ENCODE measurements around the gene ASTN2.

The ASTN2 gene

GRCh38 chr9:116819116-116819515 is 595.7 kb downstream of the ASTN2 start:
- Histone ChIP-seq H3K4me1 (ENCODE audit: control insufficient read depth, low read length) (no peaks in the 10 kb centered on the region), H3K36me3 (ENCODE audit: control insufficient read depth, low read length) (no peaks in the 10 kb centered on the region), H3K27ac (ENCODE audit: low read depth, low read length) (no peak overlapping the region), H3K27me3 (ENCODE audit: control insufficient read depth, low read length) (no peaks in the 10 kb centered on the region), H3F3A (ENCODE audit: control insufficient read depth, insufficient read depth) (no peaks in the 10 kb centered on the region), H3K79me2 (ENCODE audit: control insufficient read depth, low read length) (no peaks in the 10 kb centered on the region), H3K4me2 (ENCODE audit: low read length) (no peak overlapping the region), H3K4me3 (ENCODE audit: low read length) (no peak overlapping the region), H3K9me2 (replicated peaks; ENCODE audit: control insufficient read depth, low read length) (no peaks in the 10 kb centered on the region), H4K20me1 (ENCODE audit: control insufficient read depth, insufficient read depth, low read depth, low read length) (no peaks in the 10 kb centered on the region), H3K9me3 (ENCODE audit: control insufficient read depth, insufficient read depth, low read length) (no peaks in the 10 kb centered on the region)
- TF ChIP-seq EZH2phosphoT487 (IDR thresholded peaks at IDR 0.05; ENCODE audit: borderline replicate concordance, low read length) (no peak), CTCF (IDR thresholded peaks at IDR 0.05; ENCODE audit: low read depth, low read length, poor library complexity, severe bottlenecking) (no peak)

DNA sequence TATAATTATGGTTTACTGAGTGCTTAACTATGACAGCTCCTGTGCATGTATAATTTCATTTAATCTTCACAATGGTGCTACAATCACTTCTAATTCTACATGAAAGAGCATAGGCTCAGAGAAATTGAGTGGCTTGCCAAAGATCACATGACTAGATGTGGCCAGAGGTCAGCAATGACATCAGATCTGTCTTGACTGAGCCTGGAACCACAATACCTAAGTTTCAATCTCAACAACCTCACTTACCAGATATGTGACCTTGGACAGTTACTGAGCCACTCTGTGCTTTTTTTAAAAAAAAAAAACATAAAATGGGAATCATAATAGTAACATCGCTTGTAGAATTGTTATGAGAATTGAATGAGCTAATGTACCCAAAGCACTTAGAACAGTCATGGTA is 597.1 kb downstream of the ASTN2 start:
- Histone ChIP-seq H3K9me3 (ENCODE audit: control insufficient read depth, insufficient read depth, low read length) (no peaks in the 10 kb centered on the region), H3K4me3 (ENCODE audit: low read length) (no peak overlapping the region), H3K9me2 (replicated peaks; ENCODE audit: control insufficient read depth, low read length) (no peaks in the 10 kb centered on the region), H3K27me3 (ENCODE audit: control insufficient read depth, low read length) (no peaks in the 10 kb centered on the region), H3K4me1 (ENCODE audit: control insufficient read depth, low read length) (no peaks in the 10 kb centered on the region), H3K27ac (ENCODE audit: low read depth, low read length) (no peak overlapping the region), H3K4me2 (ENCODE audit: low read length) (no peak overlapping the region), H3K79me2 (ENCODE audit: control insufficient read depth, low read length) (no peaks in the 10 kb centered on the region), H3K36me3 (ENCODE audit: control insufficient read depth, low read length) (no peaks in the 10 kb centered on the region), H4K20me1 (ENCODE audit: control insufficient read depth, insufficient read depth, low read depth, low read length) (no peaks in the 10 kb centered on the region), H3F3A (ENCODE audit: control insufficient read depth, insufficient read depth) (no peaks in the 10 kb centered on the region)
- no peak for TF ChIP-seq EZH2phosphoT487 (IDR thresholded peaks at IDR 0.05; ENCODE audit: borderline replicate concordance, low read length)
- TF ChIP-seq CTCF (IDR thresholded peaks at IDR 0.05; ENCODE audit: low read depth, low read length, poor library complexity, severe bottlenecking): no peak

DNA sequence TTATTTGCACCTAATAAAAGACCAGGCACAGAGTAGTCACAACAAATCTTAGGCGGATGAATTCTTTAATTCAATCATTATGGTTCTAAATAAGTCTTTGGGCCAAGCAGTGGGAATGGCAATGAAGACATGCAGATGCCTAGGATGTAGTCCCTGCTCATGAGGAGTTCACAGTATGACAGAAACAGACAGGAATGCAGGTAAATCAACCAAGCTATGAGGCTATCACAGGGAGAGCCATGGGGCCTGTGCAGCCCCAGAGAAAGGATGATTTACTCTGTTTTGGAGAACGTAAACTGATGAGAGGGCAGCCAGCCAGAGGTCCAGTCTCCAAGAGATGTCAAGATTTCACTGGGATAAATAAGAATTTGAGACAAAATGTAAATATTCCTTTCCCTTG is 598.4 kb downstream of the ASTN2 start:
- TF ChIP-seq CTCF (IDR thresholded peaks at IDR 0.05; ENCODE audit: low read depth, low read length, poor library complexity, severe bottlenecking) (no peak), EZH2phosphoT487 (IDR thresholded peaks at IDR 0.05; ENCODE audit: borderline replicate concordance, low read length) (no peak)

GRCh38 chr9:116815835-116816234 is 599.0 kb downstream of the ASTN2 start:
- Histone ChIP-seq H3K27ac (ENCODE audit: low read depth, low read length) (no peak overlapping the region), H3F3A (ENCODE audit: control insufficient read depth, insufficient read depth) (no peaks in the 10 kb centered on the region), H3K79me2 (ENCODE audit: control insufficient read depth, low read length) (no peaks in the 10 kb centered on the region), H3K27me3 (ENCODE audit: control insufficient read depth, low read length) (no peaks in the 10 kb centered on the region), H3K36me3 (ENCODE audit: control insufficient read depth, low read length) (no peaks in the 10 kb centered on the region), H3K4me1 (ENCODE audit: control insufficient read depth, low read length) (no peaks in the 10 kb centered on the region), H4K20me1 (ENCODE audit: control insufficient read depth, insufficient read depth, low read depth, low read length) (no peaks in the 10 kb centered on the region), H3K9me3 (ENCODE audit: control insufficient read depth, insufficient read depth, low read length) (no peaks in the 10 kb centered on the region), H3K4me2 (ENCODE audit: low read length) (no peak overlapping the region), H3K4me3 (ENCODE audit: low read length) (no peak overlapping the region), H3K9me2 (replicated peaks; ENCODE audit: control insufficient read depth, low read length) (no peaks in the 10 kb centered on the region)
- TF ChIP-seq CTCF (IDR thresholded peaks at IDR 0.05; ENCODE audit: low read depth, low read length, poor library complexity, severe bottlenecking): no peak
- TF ChIP-seq EZH2phosphoT487 (IDR thresholded peaks at IDR 0.05; ENCODE audit: borderline replicate concordance, low read length): no peak

More for the DNA sequence above, 598.4 kb downstream of the ASTN2 start:
- no peak overlapping the region for H3K27ac ChIP-seq (ENCODE audit: low read depth, low read length)
- H3K79me2 ChIP-seq (ENCODE audit: control insufficient read depth, low read length): no peaks in the 10 kb centered on the region
- H3K4me1 ChIP-seq (ENCODE audit: control insufficient read depth, low read length): no peaks in the 10 kb centered on the region
- no peaks in the 10 kb centered on the region for H3K36me3 ChIP-seq (ENCODE audit: control insufficient read depth, low read length)
- H3F3A ChIP-seq (ENCODE audit: control insufficient read depth, insufficient read depth): no peaks in the 10 kb centered on the region
- no peaks in the 10 kb centered on the region for H3K9me3 ChIP-seq (ENCODE audit: control insufficient read depth, insufficient read depth, low read length)
- no peaks in the 10 kb centered on the region for H3K9me2 ChIP-seq (replicated peaks; ENCODE audit: control insufficient read depth, low read length)
- no peak overlapping the region for H3K4me2 ChIP-seq (ENCODE audit: low read length)
- no peak overlapping the region for H3K4me3 ChIP-seq (ENCODE audit: low read length)
- no peaks in the 10 kb centered on the region for H3K27me3 ChIP-seq (ENCODE audit: control insufficient read depth, low read length)
- H4K20me1 ChIP-seq (ENCODE audit: control insufficient read depth, insufficient read depth, low read depth, low read length): no peaks in the 10 kb centered on the region

All from DOHH2 (cell line).